NCI-H1092 (cell line): ENCODE data around the gene HNRNPDL.
"Not testable (repeated sequence)": the region's sequence is repeated elsewhere in the genome, so short reads cannot be mapped to it uniquely, and the experiment has no call there.

ENCODE experiments used
- DNase-seq: peaks from one replicate; lab custom pipeline; 2025; lab: John Stamatoyannopoulos, UW

HNRNPDL gene

GRCh38 chr4:82430193-82430963 lies at the start of gene HNRNPDL, which contains the start of gene ENOPH1:
Gene HNRNPDL, minus strand, starts transcription at chr4:82430462. Its CDS starts 772 bp downstream, at chr4:82429690.
Gene ENOPH1, plus strand, starts transcription at chr4:82430590. Its CDS starts 240 bp downstream, at chr4:82430830.
- peak; percentile 96 for DNase-seq

DNA sequence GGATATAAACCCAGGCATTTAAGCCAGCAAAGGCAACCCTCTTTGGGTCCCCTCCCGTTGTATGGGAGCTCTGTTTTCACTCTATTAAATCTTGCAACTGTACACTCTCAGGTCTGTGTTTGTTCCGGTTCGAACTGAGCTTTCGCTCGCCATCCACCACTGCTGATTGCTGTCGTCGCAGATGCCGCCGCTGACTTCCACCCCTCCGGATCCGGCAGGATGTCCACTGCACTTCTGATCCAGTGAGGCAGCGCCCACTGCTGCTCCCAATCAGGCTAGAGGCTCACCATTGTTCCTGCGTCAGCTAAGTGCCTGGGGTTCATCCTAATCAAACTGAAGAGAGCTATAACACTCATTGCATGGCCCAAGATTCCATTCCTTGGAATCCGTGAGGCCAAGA lies 49.3 kb upstream of the HNRNPDL start:
- no peak for DNase-seq

DNA sequence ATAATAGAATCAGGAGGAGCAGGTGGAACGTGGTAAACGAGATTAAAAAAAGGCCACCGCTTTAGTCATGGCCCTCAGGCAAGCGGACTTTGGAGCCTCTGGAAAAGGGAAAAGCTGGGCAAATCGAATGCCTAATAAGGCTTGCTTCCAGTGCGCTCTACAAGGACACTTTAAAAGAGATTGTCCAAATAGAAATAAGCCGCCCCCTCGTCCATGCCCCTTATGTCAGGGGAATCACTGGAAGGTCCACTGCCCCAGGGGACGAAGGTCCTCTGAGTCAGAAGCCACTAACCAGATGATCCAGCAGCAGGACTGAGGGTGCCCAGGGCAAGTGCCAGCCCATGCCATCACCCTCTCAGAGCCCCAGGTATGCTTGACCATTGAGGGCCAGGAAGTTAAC lies 47.2 kb upstream of the HNRNPDL start:
- not testable (repeated sequence) for DNase-seq

- not testable (repeated sequence) for DNase-seq
These were observed 45.7 kb upstream of the HNRNPDL start for GRCh38 chr4:82475931-82476330.

- DNase-seq, result no peak
These were observed 43.4 kb upstream of the HNRNPDL start for GRCh38 chr4:82473621-82474164.

GRCh38 chr4:82473080-82473479 lies 42.8 kb upstream of the HNRNPDL start:
- DNase-seq, result not testable (repeated sequence)

DNA sequence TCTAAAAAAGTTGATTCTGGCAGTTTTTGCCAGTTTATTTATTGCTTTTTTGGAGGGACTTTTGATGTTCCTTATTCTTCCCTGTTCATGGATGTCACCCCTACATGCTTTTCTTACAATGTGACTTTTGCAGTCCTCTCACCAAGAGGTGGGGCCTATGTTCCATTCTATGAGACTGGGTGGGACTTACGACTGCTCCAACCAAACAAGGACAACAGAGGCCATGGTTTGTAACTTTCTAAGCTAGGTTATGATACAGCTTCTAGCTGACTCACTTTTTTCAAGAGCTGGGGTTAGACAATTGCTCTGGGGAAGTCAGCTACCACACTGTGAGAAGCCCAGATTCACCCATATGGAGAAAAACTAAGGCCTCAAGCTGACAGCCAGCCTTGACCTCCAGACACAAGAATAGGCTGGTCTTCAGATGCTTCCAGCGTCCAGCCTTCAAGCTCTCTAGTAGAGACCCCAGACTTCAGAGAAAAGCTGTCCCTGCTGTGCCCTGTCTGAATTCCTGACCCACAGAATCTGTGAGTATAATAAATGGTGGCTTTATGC lies 39.6 kb upstream of the HNRNPDL start:
- DNase-seq, result peak; percentile 33

DNA sequence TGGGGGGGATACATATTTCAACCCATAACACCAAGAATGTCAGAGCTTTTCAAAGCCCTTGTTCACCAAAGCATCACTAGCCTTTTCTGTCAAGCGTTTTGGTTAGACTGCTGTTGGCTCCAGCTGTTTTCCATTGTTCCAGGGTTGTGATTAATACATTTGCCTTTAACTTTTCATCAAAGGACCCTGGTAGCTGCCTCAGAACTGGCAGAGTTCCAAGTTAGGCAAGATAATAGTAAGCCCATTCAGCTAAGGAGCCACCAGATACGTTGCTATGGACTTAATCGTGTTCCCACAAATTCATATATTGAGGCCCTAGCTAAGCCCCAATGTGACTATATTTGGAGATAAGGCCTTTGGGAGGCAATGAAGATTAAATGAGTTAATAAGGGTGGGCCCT lies 37.2 kb upstream of the HNRNPDL start:
- no peak for DNase-seq

GRCh38 chr4:82463221-82463620 lies 33.0 kb upstream of the HNRNPDL start:
- DNase-seq, result no peak

- peak; percentile 79 for DNase-seq
These were observed 32.2 kb upstream of the HNRNPDL start for GRCh38 chr4:82462415-82462831.

- DNase-seq, result no peak
These were observed 31.4 kb upstream of the HNRNPDL start for GRCh38 chr4:82461710-82462109.

DNA sequence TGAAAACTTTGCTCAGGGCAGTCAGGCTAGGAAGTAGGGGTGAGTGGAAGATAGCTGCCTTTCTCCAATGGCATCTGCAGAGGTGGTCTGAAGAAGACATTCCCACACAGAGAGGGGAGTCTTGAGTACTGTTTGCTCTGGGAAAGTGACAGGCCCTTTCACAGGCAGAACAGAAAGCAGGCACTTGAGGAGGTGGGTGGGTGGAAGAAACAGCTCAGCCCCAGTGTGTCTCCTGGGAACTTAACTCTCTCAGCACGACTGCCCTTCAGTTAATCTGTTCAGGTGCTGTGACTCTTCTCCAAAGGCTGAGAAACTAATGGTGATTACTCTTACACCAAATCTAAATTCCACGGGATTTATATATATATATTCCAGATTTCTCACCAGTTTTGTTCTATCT lies 28.5 kb upstream of the HNRNPDL start:
- no peak for DNase-seq

DNA sequence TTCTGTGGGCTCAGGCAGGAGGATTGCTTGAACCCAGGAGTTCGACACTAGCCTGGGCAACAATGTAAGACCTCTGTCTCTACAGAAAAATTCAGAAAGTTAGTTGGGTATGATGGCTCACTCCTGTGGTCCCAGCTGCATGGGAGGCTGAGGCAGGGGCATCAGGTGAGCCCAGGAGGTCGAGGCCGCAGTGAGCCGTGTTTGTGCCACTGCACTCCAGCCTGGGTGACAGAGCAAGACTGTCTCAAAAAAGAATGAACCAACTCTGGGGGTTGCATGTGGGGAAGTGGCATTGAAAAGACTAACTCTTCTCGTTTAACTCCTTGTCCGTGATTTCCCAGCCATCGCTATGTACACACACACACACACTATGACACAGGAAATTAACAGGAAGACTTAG lies 27.0 kb upstream of the HNRNPDL start:
- no peak for DNase-seq

DNA sequence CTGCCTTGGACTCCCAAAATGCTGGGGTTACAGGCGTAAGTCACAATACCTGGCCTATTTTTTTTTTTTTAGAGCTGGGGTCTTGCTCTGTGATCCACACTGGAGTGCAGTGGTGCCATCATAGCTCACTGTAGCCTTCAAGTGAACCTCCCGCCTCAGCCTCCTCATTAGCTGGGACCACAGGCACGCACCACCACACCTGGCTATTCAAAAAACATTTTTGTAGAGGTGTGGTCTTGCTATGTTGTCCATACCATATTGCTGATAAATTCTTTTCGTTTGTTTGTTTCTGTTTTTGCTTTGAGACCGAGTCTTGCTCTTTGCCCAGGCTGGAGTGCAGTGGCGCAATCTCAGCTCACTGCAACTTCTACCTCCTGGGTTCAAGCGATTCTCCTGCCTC lies 21.8 kb upstream of the HNRNPDL start:
- DNase-seq, result no peak

DNA sequence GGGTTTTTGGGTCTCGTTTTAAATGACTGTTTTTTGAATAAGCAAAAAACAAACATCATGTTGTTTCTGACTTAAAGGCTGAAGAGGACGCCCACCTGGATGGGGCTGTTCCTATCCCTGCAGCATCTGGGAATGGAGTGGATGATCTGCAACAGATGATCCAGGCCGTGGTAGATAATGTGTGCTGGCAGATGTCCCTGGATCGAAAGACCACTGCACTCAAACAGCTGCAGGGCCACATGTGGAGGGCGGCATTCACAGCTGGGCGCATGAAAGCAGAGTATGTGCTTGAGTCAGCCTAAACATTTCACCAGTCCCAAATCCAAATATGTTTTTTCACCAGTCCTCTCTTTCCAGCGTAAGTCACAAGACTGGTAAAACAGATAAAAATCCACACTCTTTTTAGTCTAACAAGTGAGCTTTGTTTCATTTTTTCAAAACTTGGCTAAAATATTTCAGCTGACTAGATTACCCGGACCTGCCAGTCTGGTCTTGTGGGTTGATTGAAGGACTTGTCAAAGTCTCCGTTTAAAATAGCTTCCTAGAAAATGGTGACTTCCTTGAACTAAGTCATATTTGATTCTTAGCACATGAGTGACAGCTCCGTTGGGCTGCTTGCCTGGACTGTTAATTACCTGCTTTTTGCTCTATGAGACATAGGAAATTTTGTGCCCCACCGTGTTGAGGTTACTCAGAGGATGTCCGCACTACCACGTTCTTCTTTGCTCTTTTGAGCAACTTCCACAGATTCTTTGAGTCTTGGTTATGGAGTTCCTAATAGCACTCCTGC lies 20.9 kb upstream of the HNRNPDL start:
- no peak for DNase-seq

DNA sequence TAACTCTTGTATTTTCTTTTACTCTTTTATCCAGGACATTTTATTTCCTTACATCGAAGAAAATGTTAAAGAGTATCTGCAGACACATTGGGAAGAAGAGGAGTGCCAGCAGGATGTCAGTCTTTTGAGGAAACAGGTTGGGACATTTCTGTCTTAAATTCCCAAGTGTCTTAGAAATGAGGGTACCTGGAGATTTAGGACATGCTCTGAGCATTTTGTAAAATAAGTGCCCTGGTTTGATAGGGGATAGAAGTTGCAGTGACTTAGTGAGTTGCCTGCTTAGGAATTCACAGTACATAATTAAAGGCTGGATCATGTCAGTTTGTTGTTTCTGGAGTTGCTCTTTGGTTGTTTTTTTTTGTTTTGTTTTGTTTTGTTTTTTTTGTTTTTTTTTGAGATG lies 17.6 kb upstream of the HNRNPDL start:
- DNase-seq, result no peak

- DNase-seq, result no peak
These were observed 8.8 kb upstream of the HNRNPDL start for GRCh38 chr4:82439088-82439487.

DNA sequence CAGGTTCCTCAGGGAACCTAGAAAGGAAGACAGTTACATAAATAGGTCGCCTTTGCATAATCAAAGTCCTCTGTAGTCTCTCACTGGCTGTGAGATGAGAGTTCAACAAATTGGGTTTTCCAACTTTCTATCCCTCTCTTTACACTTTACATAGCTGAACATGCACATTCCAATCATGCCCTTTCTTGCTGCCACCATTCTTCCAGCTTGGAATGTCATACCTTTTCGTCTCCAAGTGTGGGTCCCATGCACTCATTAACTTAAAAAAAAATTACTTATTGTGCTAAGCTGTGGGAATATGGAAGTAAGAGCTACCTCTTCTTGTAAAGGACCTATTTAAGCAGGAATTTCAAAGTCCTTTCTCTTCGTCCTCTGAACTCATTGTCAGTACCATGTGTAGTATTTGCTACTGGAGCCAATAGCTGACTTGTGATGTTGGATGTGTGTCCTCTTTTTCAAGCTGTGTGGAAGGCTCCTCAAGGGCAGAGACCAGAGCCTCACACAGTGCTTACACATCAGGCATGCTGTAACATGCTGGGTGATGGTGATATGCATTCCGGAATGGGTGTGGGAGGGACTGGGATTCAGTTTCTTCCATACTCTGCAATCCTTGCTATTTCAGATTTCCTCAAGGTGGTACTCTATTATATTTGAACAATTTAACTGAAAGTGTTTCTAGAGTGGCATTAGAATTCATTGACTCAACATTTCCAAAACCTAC lies 7.2 kb upstream of the HNRNPDL start:
- no peak for DNase-seq

- no peak for DNase-seq
These were observed 6.5 kb upstream of the HNRNPDL start for GRCh38 chr4:82436780-82437179.

DNA sequence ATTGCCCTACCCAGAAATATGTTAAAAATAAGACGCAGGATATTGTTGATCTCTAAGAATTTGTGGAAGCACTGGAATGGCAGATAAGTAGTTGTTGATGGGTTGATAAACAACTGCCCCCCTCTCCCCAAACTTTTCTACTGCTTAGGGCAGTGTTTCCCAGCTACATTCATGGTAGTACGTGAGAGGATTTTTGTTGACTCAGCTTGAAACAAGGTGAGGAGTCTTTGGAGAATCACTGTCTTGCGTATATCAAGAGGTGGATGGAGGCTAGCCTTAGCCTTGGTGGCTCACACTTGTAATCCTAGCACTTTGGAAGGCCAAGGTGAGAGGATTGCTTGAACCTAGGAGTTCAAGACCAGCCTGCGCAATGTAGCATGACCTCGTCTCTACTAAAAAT lies 5.9 kb upstream of the HNRNPDL start:
- no peak for DNase-seq

DNA sequence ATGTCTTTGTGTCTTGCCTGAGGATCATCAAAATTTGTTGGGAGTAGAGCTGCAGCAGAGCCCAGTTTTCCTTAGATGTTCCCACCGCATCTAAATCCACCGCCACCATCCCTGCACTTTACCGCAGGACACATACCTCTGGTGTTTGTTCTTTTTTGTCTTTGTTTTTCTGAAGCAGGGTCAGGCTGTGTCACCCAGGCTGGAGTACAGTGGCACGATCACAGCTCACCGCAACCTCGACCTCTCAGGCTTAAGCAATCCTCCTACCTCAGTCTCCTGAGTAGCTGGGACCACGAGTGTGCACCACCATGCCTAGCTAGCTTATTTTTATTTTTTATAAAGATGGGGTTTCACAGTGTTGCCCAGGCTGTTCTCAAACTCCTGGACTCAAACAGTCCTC lies 4.7 kb upstream of the HNRNPDL start:
- DNase-seq, result no peak

GRCh38 chr4:82433791-82434190 lies 3.5 kb upstream of the HNRNPDL start:
- no peak for DNase-seq
